ENCODE measurements around the gene RAB3GAP1. TPM values are rescaled to one million over a fixed set of nuclear protein-coding genes. Genes with fewer than 3 reads are reported as not detected.

Gene RAB3GAP1
- total RNA-seq, 1 donor: 80.0 TPM

DNA sequence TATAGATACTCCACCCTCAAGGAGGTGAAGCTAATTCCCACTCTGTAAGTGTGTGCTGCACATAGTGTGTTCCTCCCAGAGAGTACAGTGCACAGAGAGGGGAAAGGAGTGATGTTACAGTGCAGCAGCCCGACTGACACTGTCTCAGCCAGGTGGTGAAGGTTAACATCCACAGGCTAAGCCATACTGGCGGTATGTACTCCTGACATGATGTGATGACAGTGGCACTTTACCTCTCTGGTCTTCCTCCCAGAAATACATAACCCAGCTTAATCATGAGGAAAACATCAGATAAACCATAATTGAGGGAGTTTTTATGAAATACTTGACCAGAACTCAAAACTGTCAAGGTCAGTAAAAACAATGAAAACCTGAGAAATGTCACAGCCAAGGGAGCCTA lies 107.1 kb downstream of the RAB3GAP1 start:
- no peak overlapping the region for H3K4me3 ChIP-seq (ENCODE audit: low read depth, low read length)
- TF ChIP-seq, protein P1, sequence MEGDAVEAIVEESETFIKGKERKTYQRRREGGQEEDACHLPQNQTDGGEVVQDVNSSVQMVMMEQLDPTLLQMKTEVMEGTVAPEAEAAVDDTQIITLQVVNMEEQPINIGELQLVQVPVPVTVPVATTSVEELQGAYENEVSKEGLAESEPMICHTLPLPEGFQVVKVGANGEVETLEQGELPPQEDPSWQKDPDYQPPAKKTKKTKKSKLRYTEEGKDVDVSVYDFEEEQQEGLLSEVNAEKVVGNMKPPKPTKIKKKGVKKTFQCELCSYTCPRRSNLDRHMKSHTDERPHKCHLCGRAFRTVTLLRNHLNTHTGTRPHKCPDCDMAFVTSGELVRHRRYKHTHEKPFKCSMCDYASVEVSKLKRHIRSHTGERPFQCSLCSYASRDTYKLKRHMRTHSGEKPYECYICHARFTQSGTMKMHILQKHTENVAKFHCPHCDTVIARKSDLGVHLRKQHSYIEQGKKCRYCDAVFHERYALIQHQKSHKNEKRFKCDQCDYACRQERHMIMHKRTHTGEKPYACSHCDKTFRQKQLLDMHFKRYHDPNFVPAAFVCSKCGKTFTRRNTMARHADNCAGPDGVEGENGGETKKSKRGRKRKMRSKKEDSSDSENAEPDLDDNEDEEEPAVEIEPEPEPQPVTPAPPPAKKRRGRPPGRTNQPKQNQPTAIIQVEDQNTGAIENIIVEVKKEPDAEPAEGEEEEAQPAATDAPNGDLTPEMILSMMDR (IDR thresholded peaks at IDR 0.05; ENCODE audit: insufficient read depth, low read length): no peak
- DNase-seq (ENCODE audit: low read depth): no peak

GRCh38 chr2:135162377-135162776 lies 110.3 kb downstream of the RAB3GAP1 start:
- TF ChIP-seq, protein P1 (IDR thresholded peaks at IDR 0.05; ENCODE audit: insufficient read depth, low read length): no peak
- no peak overlapping the region for H3K4me3 ChIP-seq (ENCODE audit: low read depth, low read length)
- DNase-seq (ENCODE audit: low read depth): no peak

- DNase-seq (ENCODE audit: low read depth): no peak
- TF ChIP-seq, protein P1 (IDR thresholded peaks at IDR 0.05; ENCODE audit: insufficient read depth, low read length): no peak
- H3K4me3 ChIP-seq (ENCODE audit: low read depth, low read length): no peak overlapping the region
Measured at GRCh38 chr2:135162786-135163185, 110.7 kb downstream of the RAB3GAP1 start.

DNA sequence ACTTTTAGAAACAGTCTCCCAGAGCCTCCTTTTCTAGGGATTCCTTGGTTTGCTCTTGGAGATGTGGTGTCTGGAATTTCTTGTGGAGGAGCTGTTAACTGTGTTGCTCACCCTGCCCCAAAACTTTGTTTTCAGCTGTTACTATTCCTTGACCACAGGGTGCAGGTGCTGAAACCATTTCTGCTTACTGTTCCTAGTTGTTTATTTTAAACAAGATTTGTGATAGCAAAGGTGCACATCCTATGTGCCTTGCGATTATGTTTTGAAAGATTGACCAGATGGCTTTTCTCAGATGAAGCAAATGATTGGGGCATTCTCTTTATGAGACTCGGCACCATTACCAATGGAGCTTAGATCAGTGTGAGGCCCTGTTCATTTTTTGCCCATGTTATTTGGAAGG lies 111.2 kb downstream of the RAB3GAP1 start:
- no peak for DNase-seq (ENCODE audit: low read depth)
- H3K4me3 ChIP-seq (ENCODE audit: low read depth, low read length): no peak overlapping the region
- TF ChIP-seq, protein P1 (IDR thresholded peaks at IDR 0.05; ENCODE audit: insufficient read depth, low read length): no peak

DNA sequence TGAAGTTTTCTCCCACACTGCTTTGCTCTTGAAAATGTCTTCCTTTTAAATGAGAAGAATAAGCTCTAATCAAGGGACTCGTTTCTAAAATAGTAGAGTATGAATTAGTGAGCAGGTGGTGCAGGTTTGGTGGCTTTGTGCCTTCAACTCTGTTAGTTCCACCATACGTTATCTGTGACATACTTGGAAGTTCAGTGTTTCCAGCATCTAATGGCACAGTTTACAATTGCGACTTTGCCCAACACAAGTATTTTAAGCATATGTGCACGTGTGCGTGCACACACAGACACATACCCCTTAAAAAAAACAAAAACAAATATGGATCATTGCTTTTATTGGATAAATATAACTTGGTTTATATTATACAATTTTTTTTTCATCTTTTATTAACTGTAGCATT lies 111.8 kb downstream of the RAB3GAP1 start:
- DNase-seq (ENCODE audit: low read depth): no peak
- no peak overlapping the region for H3K4me3 ChIP-seq (ENCODE audit: low read depth, low read length)
- TF ChIP-seq, protein P1 (IDR thresholded peaks at IDR 0.05; ENCODE audit: insufficient read depth, low read length): no peak

- TF ChIP-seq, protein P1 (IDR thresholded peaks at IDR 0.05; ENCODE audit: insufficient read depth, low read length): no peak
Measured at GRCh38 chr2:135164431-135164830, 112.3 kb downstream of the RAB3GAP1 start.

DNA sequence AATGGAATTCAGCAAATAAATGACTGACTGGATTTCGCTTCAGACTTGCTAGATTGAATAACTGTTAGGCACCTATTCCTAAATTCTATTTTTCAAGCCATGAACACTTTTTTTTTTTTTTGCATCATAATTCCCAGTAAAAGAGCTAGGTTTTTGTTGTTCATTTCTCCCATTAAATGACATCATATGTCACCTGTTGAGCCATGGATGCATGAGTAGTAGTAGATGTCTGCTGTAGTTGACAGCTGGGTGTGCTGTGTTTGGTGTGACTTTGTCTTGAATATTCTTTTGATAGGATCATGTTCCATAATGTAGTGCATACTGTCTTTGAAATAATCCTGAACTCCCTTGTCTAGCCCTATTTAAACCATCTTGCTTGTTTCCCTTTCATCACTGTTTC lies 115.2 kb downstream of the RAB3GAP1 start:
- TF ChIP-seq, protein P1 (IDR thresholded peaks at IDR 0.05; ENCODE audit: insufficient read depth, low read length): no peak
- H3K4me3 ChIP-seq (ENCODE audit: low read depth, low read length): no peak overlapping the region
- no peak for DNase-seq (ENCODE audit: low read depth)

More at GRCh38 chr2:135164431-135164830, 112.3 kb downstream of the RAB3GAP1 start:
- no peak overlapping the region for H3K4me3 ChIP-seq (ENCODE audit: low read depth, low read length)
- DNase-seq (ENCODE audit: low read depth): peak; percentile 37

Measured in fibroblast of the aortic adventitia (primary cell).